Stimulated activated naive CD8-positive, alpha-beta T cell treated with anti-CD3 and anti-CD28 coated beads, Interleukin-15, amount 100 ng/mL, for 72 hours (primary cell): ENCODE results near the gene CCDC92B.

Experiments
- ATAC-seq: fragments of 150-1000 bp; cut with Tn5 transposase; 2 replicates; pipeline ENCODE4 v1.10.0; 2021; ENCODE audit warnings: mild to moderate bottlenecking, moderate library complexity
- DNase-seq, 2 donors: peaks; one replicate each; pipeline ENCODE4 v3.0.0; 2021 to 2022
- H3K27ac Mint-ChIP-seq, 2 donors: one replicate each; pipeline ENCODE4 v1.8.0; 2022; ENCODE audit warnings: mild to moderate bottlenecking in 2 of 2, mixed read lengths in 2 of 2, moderate library complexity in 2 of 2
- H3K27me3 Mint-ChIP-seq: one replicate; pipeline ENCODE4 v1.8.0; 2022; ENCODE audit warnings: mixed read lengths
- H3K4me1 Mint-ChIP-seq: one replicate; pipeline ENCODE4 v1.8.0; 2022; ENCODE audit warnings: mild to moderate bottlenecking, mixed read lengths
- H3K4me3 Mint-ChIP-seq, 2 donors: one replicate each; pipeline ENCODE4 v1.8.0; 2022; ENCODE audit warnings: mild to moderate bottlenecking in 2 of 2, mixed read lengths in 2 of 2, moderate library complexity in 1 of 2
- H3K9me3 Mint-ChIP-seq, 2 donors: one replicate each; pipeline ENCODE4 v1.8.0; 2022; ENCODE audit warnings: mixed read lengths in 2 of 2

CCDC92B gene

GRCh38 chr17:2749784-2750181 is 331 bp upstream of the CCDC92B start:
- peak; percentile 72 to 79 for DNase-seq
- peaks cover 83% of the 10 kb centered on the region for H3K27me3 Mint-ChIP-seq
- ATAC-seq: peak; percentile 96
- no peak overlapping the region for H3K4me3 Mint-ChIP-seq
- no peaks in the 10 kb centered on the region for H3K4me1 Mint-ChIP-seq
- H3K27ac Mint-ChIP-seq: no peak overlapping the region
- H3K9me3 Mint-ChIP-seq: no peaks in the 10 kb centered on the region

- no peak overlapping the region for H3K4me3 Mint-ChIP-seq
- H3K27ac Mint-ChIP-seq: no peak overlapping the region
- DNase-seq: no peak
- no peak for ATAC-seq
- H3K27me3 Mint-ChIP-seq: peaks cover 72% of the 10 kb centered on the region
- H3K9me3 Mint-ChIP-seq: no peaks in the 10 kb centered on the region
- H3K4me1 Mint-ChIP-seq: no peaks in the 10 kb centered on the region
Observed at GRCh38 chr17:2745317-2746037, 4.0 kb downstream of the CCDC92B start.

GRCh38 chr17:2737693-2738092 is 11.8 kb downstream of the CCDC92B start:
- Mint-ChIP-seq H3K4me1 (no peaks in the 10 kb centered on the region), H3K4me3 (no peak overlapping the region), H3K27ac (no peak overlapping the region), H3K27me3 (peaks cover 29% of the 10 kb centered on the region), H3K9me3 (no peaks in the 10 kb centered on the region)
- no peak for DNase-seq
- ATAC-seq: no peak

GRCh38 chr17:2736956-2737355 is 12.5 kb downstream of the CCDC92B start:
- Mint-ChIP-seq H3K27ac (no peak overlapping the region), H3K4me3 (no peak overlapping the region), H3K4me1 (no peaks in the 10 kb centered on the region), H3K27me3 (peaks cover 28% of the 10 kb centered on the region), H3K9me3 (no peaks in the 10 kb centered on the region)
- ATAC-seq (no peak), DNase-seq (no peak)

- Mint-ChIP-seq H3K9me3 (no peaks in the 10 kb centered on the region), H3K4me3 (no peak overlapping the region), H3K27me3 (peaks cover 29% of the 10 kb centered on the region)
Observed at GRCh38 chr17:2735896-2736295, 13.6 kb downstream of the CCDC92B start.

GRCh38 chr17:2734939-2735338 is 14.5 kb downstream of the CCDC92B start:
- Mint-ChIP-seq H3K27me3 (peaks cover 39% of the 10 kb centered on the region), H3K27ac (no peak overlapping the region), H3K9me3 (no peaks in the 10 kb centered on the region), H3K4me3 (no peak overlapping the region), H3K4me1 (no peaks in the 10 kb centered on the region)
- no peak for ATAC-seq
- DNase-seq: no peak

More at GRCh38 chr17:2735896-2736295, 13.6 kb downstream of the CCDC92B start:
- no peak for DNase-seq
- H3K27ac Mint-ChIP-seq: no peak overlapping the region
- no peaks in the 10 kb centered on the region for H3K4me1 Mint-ChIP-seq
- no peak for ATAC-seq

- H3K9me3 Mint-ChIP-seq: no peaks in the 10 kb centered on the region
- peaks cover 53% of the 10 kb centered on the region for H3K27me3 Mint-ChIP-seq
- H3K4me1 Mint-ChIP-seq: no peaks in the 10 kb centered on the region
- no peak overlapping the region for H3K27ac Mint-ChIP-seq
- no peak for ATAC-seq
- DNase-seq: no peak
- no peak overlapping the region for H3K4me3 Mint-ChIP-seq
Observed at GRCh38 chr17:2731807-2732206, 17.6 kb downstream of the CCDC92B start.

GRCh38 chr17:2730764-2731353 is 18.6 kb downstream of the CCDC92B start:
- Mint-ChIP-seq H3K27me3 (peaks cover 57% of the 10 kb centered on the region), H3K27ac (no peak overlapping the region), H3K9me3 (no peaks in the 10 kb centered on the region), H3K4me3 (no peak overlapping the region), H3K4me1 (no peaks in the 10 kb centered on the region)
- DNase-seq: no peak
- no peak for ATAC-seq

GRCh38 chr17:2724784-2725164 is 24.7 kb downstream of the CCDC92B start:
- ATAC-seq (peak; percentile 81), DNase-seq (peak; percentile 41 to 43)
- Mint-ChIP-seq H3K27ac (no peak overlapping the region), H3K4me1 (peaks cover 24% of the 10 kb centered on the region), H3K9me3 (no peaks in the 10 kb centered on the region), H3K27me3 (peaks cover 53% of the 10 kb centered on the region), H3K4me3 (peak overlapping the region; percentile 29 to 60)

GRCh38 chr17:2723997-2724783 is 25.3 kb downstream of the CCDC92B start:
- H3K4me3 Mint-ChIP-seq: peak overlapping the region; percentile 55 to 74
- no peaks in the 10 kb centered on the region for H3K9me3 Mint-ChIP-seq
- no peak overlapping the region for H3K27ac Mint-ChIP-seq
- peaks cover 24% of the 10 kb centered on the region for H3K4me1 Mint-ChIP-seq
- DNase-seq: peak in 1 of 2 donors; percentile 9
- H3K27me3 Mint-ChIP-seq: peaks cover 49% of the 10 kb centered on the region
- peak; percentile 43 for ATAC-seq

- DNase-seq (no peak), ATAC-seq (no peak)
- no peak overlapping the region for H3K27ac Mint-ChIP-seq
- peaks cover 24% of the 10 kb centered on the region for H3K4me1 Mint-ChIP-seq
- H3K27me3 Mint-ChIP-seq: peaks cover 49% of the 10 kb centered on the region
- peak overlapping the region; percentile 9 to 66 for H3K4me3 Mint-ChIP-seq
- H3K9me3 Mint-ChIP-seq: no peaks in the 10 kb centered on the region
Observed at GRCh38 chr17:2723505-2723996, 25.9 kb downstream of the CCDC92B start.

- H3K4me1 Mint-ChIP-seq: peaks cover 24% of the 10 kb centered on the region
- ATAC-seq: no peak
- no peak overlapping the region for H3K27ac Mint-ChIP-seq
- no peak for DNase-seq
- H3K4me3 Mint-ChIP-seq: no peak overlapping the region
- H3K27me3 Mint-ChIP-seq: peaks cover 48% of the 10 kb centered on the region
- H3K9me3 Mint-ChIP-seq: no peaks in the 10 kb centered on the region
Observed at GRCh38 chr17:2722611-2723010, 26.8 kb downstream of the CCDC92B start.

- H3K27ac Mint-ChIP-seq: no peak overlapping the region
- H3K27me3 Mint-ChIP-seq: peaks cover 38% of the 10 kb centered on the region
- peak; percentile 71 for ATAC-seq
- peak in 1 of 2 donors; percentile 36 for DNase-seq
- H3K4me3 Mint-ChIP-seq: no peak overlapping the region
- no peaks in the 10 kb centered on the region for H3K9me3 Mint-ChIP-seq
- peaks cover 24% of the 10 kb centered on the region for H3K4me1 Mint-ChIP-seq
Observed at GRCh38 chr17:2721603-2722002, 27.8 kb downstream of the CCDC92B start.

- Mint-ChIP-seq H3K9me3 (no peaks in the 10 kb centered on the region), H3K27me3 (peaks cover 25% of the 10 kb centered on the region), H3K27ac (no peak overlapping the region), H3K4me3 (no peak overlapping the region), H3K4me1 (peaks cover 21% of the 10 kb centered on the region)
- DNase-seq (no peak), ATAC-seq (no peak)
Observed at GRCh38 chr17:2719861-2720260, 29.6 kb downstream of the CCDC92B start.

GRCh38 chr17:2718150-2718938 is 31.1 kb downstream of the CCDC92B start:
- Mint-ChIP-seq H3K27me3 (peaks cover 15% of the 10 kb centered on the region), H3K4me3 (no peak overlapping the region), H3K27ac (no peak overlapping the region), H3K9me3 (no peaks in the 10 kb centered on the region), H3K4me1 (peaks cover 24% of the 10 kb centered on the region)
- ATAC-seq: no peak
- DNase-seq: no peak
